Trophoblast cell (in vitro differentiated cells and primary cell): Measurements from ENCODE around the gene PIGN.

Experiments
- DNase-seq, 2 donors: peaks; one replicate each; pipeline ENCODE4 v3.0.0-alpha.2; 2016
- H2AFZ ChIP-seq: 2 replicates; pipeline ENCODE4 v1.6.1; 2013; ENCODE audit warnings: low read length, moderate library complexity, mild to moderate bottlenecking; ENCODE audit not compliant: insufficient read depth, poor library complexity
- H2AK5ac ChIP-seq: 2 replicates; pipeline ENCODE4 v1.6.1; 2013; ENCODE audit warnings: mild to moderate bottlenecking, low read length
- H2BK120ac ChIP-seq: 2 replicates; pipeline ENCODE4 v1.6.1; 2013; ENCODE audit warnings: low read length, mild to moderate bottlenecking, moderate library complexity; ENCODE audit not compliant: insufficient read depth, poor library complexity
- H2BK12ac ChIP-seq: 2 replicates; pipeline ENCODE4 v1.6.1; 2013; ENCODE audit warnings: mild to moderate bottlenecking, low read length, moderate library complexity
- H2BK5ac ChIP-seq: 2 replicates; pipeline ENCODE4 v1.6.1; 2013; ENCODE audit warnings: low read length, low read depth, moderate library complexity, mild to moderate bottlenecking; ENCODE audit not compliant: poor library complexity
- H3K14ac ChIP-seq: 2 replicates; pipeline ENCODE4 v1.6.1; 2013; ENCODE audit warnings: mild to moderate bottlenecking, low read length
- H3K18ac ChIP-seq: 2 replicates; pipeline ENCODE4 v1.6.1; 2013; ENCODE audit warnings: mild to moderate bottlenecking, low read length
- H3K23ac ChIP-seq: 2 replicates; pipeline ENCODE4 v1.6.1; 2013; ENCODE audit warnings: low read length
- H3K27ac ChIP-seq: 2 replicates; pipeline ENCODE4 v1.5.1; 2013; ENCODE audit warnings: low read depth, mild to moderate bottlenecking, inconsistent platforms, low read length, moderate library complexity
- H3K27me3 ChIP-seq: 2 replicates; pipeline ENCODE4 v1.6.1; 2013; ENCODE audit warnings: inconsistent platforms, mild to moderate bottlenecking, low read length, moderate library complexity; ENCODE audit not compliant: insufficient read depth
- H3K36me3 ChIP-seq, 2 experiments: 1 replicate in 1 of 2; 2 replicates in 1 of 2; pipeline ENCODE4 v1.6.1; 2013; ENCODE audit warnings: low read length in 2 of 2, mild to moderate bottlenecking in 2 of 2, moderate library complexity in 1 of 2; ENCODE audit not compliant: insufficient read depth in 2 of 2, control insufficient read depth in 1 of 2
- H3K4ac ChIP-seq: 2 replicates; pipeline ENCODE4 v1.6.1; 2013; ENCODE audit warnings: low read depth, mild to moderate bottlenecking, low read length, moderate library complexity
- H3K4me1 ChIP-seq, 2 experiments: 1 replicate in 1 of 2; 2 replicates in 1 of 2; pipeline ENCODE4 v1.6.1; 2013; ENCODE audit warnings: low read length in 2 of 2, mild to moderate bottlenecking in 2 of 2, moderate library complexity in 1 of 2; ENCODE audit not compliant: insufficient read depth in 2 of 2, control insufficient read depth in 1 of 2
- H3K4me2 ChIP-seq: 2 replicates; pipeline ENCODE4 v1.6.1; 2013; ENCODE audit warnings: inconsistent platforms, mild to moderate bottlenecking, low read length, moderate library complexity
- H3K4me3 ChIP-seq: 2 replicates; pipeline ENCODE4 v1.5.1; 2013; ENCODE audit warnings: mild to moderate bottlenecking, low read depth, low read length, inconsistent platforms
- H3K79me1 ChIP-seq: one replicate; pipeline ENCODE4 v1.6.1; 2013; ENCODE audit warnings: low read length
- H3K79me2 ChIP-seq: 2 replicates; pipeline ENCODE4 v1.6.1; 2013; ENCODE audit warnings: low read length, mild to moderate bottlenecking; ENCODE audit not compliant: control insufficient read depth, insufficient read depth, poor library complexity
- H3K9ac ChIP-seq: 2 replicates; pipeline ENCODE4 v1.6.1; 2013; ENCODE audit warnings: mild to moderate bottlenecking, low read length
- H3K9me3 ChIP-seq: 2 replicates; pipeline ENCODE4 v1.6.1; 2013; ENCODE audit warnings: low read depth, mild to moderate bottlenecking, control low read depth, inconsistent platforms, low read length; ENCODE audit not compliant: insufficient read depth
- H4K12ac ChIP-seq: 2 replicates; pipeline ENCODE4 v1.6.1; 2013; ENCODE audit warnings: low read depth, mild to moderate bottlenecking, low read length, moderate library complexity
- H4K8ac ChIP-seq: 2 replicates; pipeline ENCODE4 v1.6.1; 2013; ENCODE audit warnings: low read depth, mild to moderate bottlenecking, low read length, moderate library complexity
- H4K91ac ChIP-seq: one replicate; pipeline ENCODE4 v1.6.1; 2013; ENCODE audit warnings: low read depth, mild to moderate bottlenecking, low read length, moderate library complexity
- WGBS: extraction: QIAGEN DNeasy Blood & Tissue Kit; methylation state at CpG from one replicate; pipeline ENCODE4 v1.1.7; 2013; ENCODE audit warnings: missing lambda C conversion rate; ENCODE audit not compliant: insufficient read length, insufficient coverage; ENCODE audit errors: extremely low coverage; 5-methylcytosine and 5-hydroxymethylcytosine counted together

PIGN gene

GRCh38 chr18:62182220-62182619 lies 4.6 kb downstream of the PIGN start:
- Histone ChIP-seq H4K8ac (no peak overlapping the region), H3K9me3 (peaks cover under 1% of the 10 kb centered on the region), H3K14ac (no peak overlapping the region), H4K91ac (no peak overlapping the region), H2BK5ac (no peak overlapping the region), H3K27me3 (no peaks in the 10 kb centered on the region), H2BK12ac (no peak overlapping the region), H3K4ac (no peak overlapping the region), H2AFZ (no peak overlapping the region), H2AK5ac (no peak overlapping the region), H3K4me3 (no peak overlapping the region), H3K4me1 (no peaks in the 10 kb centered on the region), H3K79me2 (peaks cover under 1% of the 10 kb centered on the region), H3K9ac (no peak overlapping the region), H3K18ac (no peak overlapping the region), H2BK120ac (no peak overlapping the region), H3K79me1 (peaks cover 1% of the 10 kb centered on the region), H3K27ac (no peak overlapping the region), H3K4me2 (no peak overlapping the region), H3K36me3 (no peaks in the 10 kb centered on the region), H4K12ac (no peak overlapping the region), H3K23ac (no peak overlapping the region)
- WGBS, result no CpG with 5 or more reads among the region's 3 CpGs
- no peak for DNase-seq

GRCh38 chr18:62179213-62179612 lies 7.6 kb downstream of the PIGN start:
- Histone ChIP-seq H3K4me1 (no peaks in the 10 kb centered on the region), H2AK5ac (no peak overlapping the region), H2BK120ac (no peak overlapping the region), H3K27me3 (no peaks in the 10 kb centered on the region), H2AFZ (no peak overlapping the region), H3K27ac (no peak overlapping the region), H2BK5ac (no peak overlapping the region), H3K9me3 (no peaks in the 10 kb centered on the region), H3K14ac (no peak overlapping the region), H3K4ac (no peak overlapping the region), H2BK12ac (no peak overlapping the region), H4K8ac (no peak overlapping the region), H3K4me2 (no peak overlapping the region), H3K79me1 (no peaks in the 10 kb centered on the region), H3K4me3 (no peak overlapping the region), H3K36me3 (no peaks in the 10 kb centered on the region), H4K91ac (no peak overlapping the region), H3K23ac (no peak overlapping the region), H3K79me2 (no peaks in the 10 kb centered on the region), H3K18ac (no peak overlapping the region), H4K12ac (no peak overlapping the region), H3K9ac (no peak overlapping the region)
- no peak for DNase-seq
- no CpG with 5 or more reads among the region's 4 CpGs for WGBS

- no peak overlapping the region for H2BK120ac ChIP-seq
- DNase-seq, result no peak
- no peak overlapping the region for H3K27ac ChIP-seq
- no peak overlapping the region for H2BK5ac ChIP-seq
- no peak overlapping the region for H2AK5ac ChIP-seq
- H3K14ac ChIP-seq, result no peak overlapping the region
- no peak overlapping the region for H3K23ac ChIP-seq
- H2AFZ ChIP-seq, result no peak overlapping the region
- no peak overlapping the region for H2BK12ac ChIP-seq
- H4K91ac ChIP-seq, result no peak overlapping the region
- H3K4ac ChIP-seq, result no peak overlapping the region
- no CpG with 5 or more reads among the region's 3 CpGs for WGBS
- H4K12ac ChIP-seq, result no peak overlapping the region
- no peaks in the 10 kb centered on the region for H3K27me3 ChIP-seq
- no peak overlapping the region for H4K8ac ChIP-seq
- H3K18ac ChIP-seq, result no peak overlapping the region
- no peaks in the 10 kb centered on the region for H3K36me3 ChIP-seq
- no peak overlapping the region for H3K9ac ChIP-seq
- no peak overlapping the region for H3K4me3 ChIP-seq
- H3K9me3 ChIP-seq, result no peaks in the 10 kb centered on the region
- H3K4me2 ChIP-seq, result no peak overlapping the region
- no peaks in the 10 kb centered on the region for H3K79me1 ChIP-seq
- H3K4me1 ChIP-seq, result no peaks in the 10 kb centered on the region
- H3K79me2 ChIP-seq, result no peaks in the 10 kb centered on the region
Observed at GRCh38 chr18:62177271-62177670, 9.6 kb downstream of the PIGN start.

GRCh38 chr18:62175521-62175920 lies 11.3 kb downstream of the PIGN start:
- no peaks in the 10 kb centered on the region for H3K79me1 ChIP-seq
- no peak overlapping the region for H4K12ac ChIP-seq
- no peaks in the 10 kb centered on the region for H3K4me1 ChIP-seq
- H2AFZ ChIP-seq, result no peak overlapping the region
- H2BK5ac ChIP-seq, result no peak overlapping the region
- no peak overlapping the region for H3K4me2 ChIP-seq
- no peak overlapping the region for H3K23ac ChIP-seq
- no peaks in the 10 kb centered on the region for H3K36me3 ChIP-seq
- H3K4ac ChIP-seq, result no peak overlapping the region
- WGBS, result no CpG with 5 or more reads among the region's 3 CpGs
- H3K4me3 ChIP-seq, result no peak overlapping the region
- H3K27ac ChIP-seq, result no peak overlapping the region
- no peak overlapping the region for H2BK12ac ChIP-seq
- H3K9me3 ChIP-seq, result no peaks in the 10 kb centered on the region
- no peak overlapping the region for H4K91ac ChIP-seq
- no peak overlapping the region for H2BK120ac ChIP-seq
- no peak overlapping the region for H4K8ac ChIP-seq
- H3K79me2 ChIP-seq, result no peaks in the 10 kb centered on the region
- H3K18ac ChIP-seq, result no peak overlapping the region
- H3K27me3 ChIP-seq, result no peaks in the 10 kb centered on the region
- H3K9ac ChIP-seq, result no peak overlapping the region
- DNase-seq, result no peak
- H3K14ac ChIP-seq, result no peak overlapping the region
- H2AK5ac ChIP-seq, result no peak overlapping the region
